HepG2 (cell line): Measurements from ENCODE around the gene TNFSF9. TPM values are rescaled to one million over a fixed set of nuclear protein-coding genes. Genes with fewer than 3 reads are reported as not detected.
A peak's percentile ranks its signal among the peaks of the same experiment; 100 is the strongest.

Source experiments
- ARID2 ChIP-seq: sonication (generic); formaldehyde crosslinking; IDR thresholded peaks from 2 replicates; pipeline ENCODE4 v1.8.1; 2022; ENCODE audit warnings: mild to moderate bottlenecking, missing genetic modification reagents, borderline replicate concordance
- CBFB ChIP-seq: sonication (generic); formaldehyde crosslinking; IDR thresholded peaks from 2 replicates; pipeline ENCODE4 v1.4.0; 2020; ENCODE audit warnings: missing genetic modification reagents
- CREB1 ChIP-seq, 2 experiments: fragments of 450-650 bp in 1 of 2; IDR thresholded peaks; 2 replicates each; pipeline ENCODE4 v1.6.1; 2016 to 2017; ENCODE audit warnings: control low read depth in 1 of 2, mild to moderate bottlenecking in 1 of 2, missing compliant biosample characterization in 1 of 2, missing genetic modification characterization in 1 of 2
- HDAC1 ChIP-seq: sonication (generic); formaldehyde crosslinking; IDR thresholded peaks from 2 replicates; pipeline ENCODE4 v1.5.1; 2020; ENCODE audit warnings: mild to moderate bottlenecking, missing genetic modification reagents
- HNRNPK ChIP-seq: fragments of 200-400 bp; formaldehyde crosslinking; IDR thresholded peaks from 2 replicates; pipeline ENCODE4 v1.6.1; 2018; ENCODE audit warnings: low read length, low read depth, moderate library complexity, mild to moderate bottlenecking; ENCODE audit not compliant: poor library complexity, severe bottlenecking
- KAT8 ChIP-seq: IDR thresholded peaks from 2 replicates; pipeline ENCODE4 v1.6.1; 2016; ENCODE audit warnings: missing genetic modification reagents, missing compliant biosample characterization
- KLF15 ChIP-seq: sonication (generic); formaldehyde crosslinking; IDR thresholded peaks from 2 replicates; pipeline ENCODE4 v1.8.1; 2023; ENCODE audit warnings: borderline replicate concordance, mild to moderate bottlenecking, inconsistent platforms, missing genetic modification reagents, mixed read lengths
- MTA3 ChIP-seq: sonication (generic); formaldehyde crosslinking; IDR thresholded peaks from 2 replicates; pipeline ENCODE4 v1.4.0; 2020; ENCODE audit warnings: missing genetic modification reagents
- NCOR1 ChIP-seq: fragments of 200-600 bp; sonication (generic); IDR thresholded peaks from 2 replicates; pipeline ENCODE4 v1.7.0; 2017; ENCODE audit warnings: antibody characterized with exemption, low read length, borderline replicate concordance
- NFE2L1 ChIP-seq: sonication (generic); formaldehyde crosslinking; IDR thresholded peaks from 2 replicates; pipeline ENCODE4 v1.4.0; 2020; ENCODE audit warnings: missing genetic modification reagents, mild to moderate bottlenecking, borderline replicate concordance
- NFE2L2 ChIP-seq: fragments of 150-350 bp; IDR thresholded peaks from 2 replicates; pipeline ENCODE4 v1.6.1; 2014; ENCODE audit warnings: low read length
- TAF1 ChIP-seq: sonication (generic); formaldehyde crosslinking; IDR thresholded peaks from 2 replicates; pipeline ENCODE4 v1.4.0; 2020; ENCODE audit warnings: missing genetic modification reagents
- U2AF1 ChIP-seq: fragments of 200-400 bp; formaldehyde crosslinking; optimal IDR thresholded peaks from 2 replicates; pipeline ENCODE3; 2017; ENCODE audit warnings: mild to moderate bottlenecking, low read depth, low read length
- ZNF234 ChIP-seq: sonication (generic); formaldehyde crosslinking; conservative IDR thresholded peaks from 2 replicates; pipeline ENCODE4 v1.5.1; 2020; ENCODE audit warnings: mild to moderate bottlenecking, missing genetic modification reagents
- ZNF547 ChIP-seq: sonication (generic); formaldehyde crosslinking; IDR thresholded peaks from 2 replicates; pipeline ENCODE4 v1.5.1; 2020; ENCODE audit warnings: mild to moderate bottlenecking, missing genetic modification reagents
- ZNF572 ChIP-seq: sonication (generic); formaldehyde crosslinking; IDR thresholded peaks from 2 replicates; pipeline ENCODE4 v1.5.1; 2020; ENCODE audit warnings: mild to moderate bottlenecking, missing genetic modification reagents
- ZSCAN20 ChIP-seq: sonication (generic); formaldehyde crosslinking; IDR thresholded peaks from 2 replicates; pipeline ENCODE4 v1.4.0; 2020; ENCODE audit warnings: missing genetic modification reagents, mild to moderate bottlenecking, borderline replicate concordance
- polyA plus RNA-seq, 8 experiments: library from polyadenylated mRNA; depleted of rRNA in 3 of 8; stranded (reverse) in 7 of 8; unstranded in 1 of 8; fragments of >200 nt; fragmentation: Illumina TruSeq in 4 of 8; extraction: Trizol in 4 of 8; gene quantifications; 2 replicates each; pipeline versions ENCODE4 v1.2.1 to v1.2.3, GENCODE V29; 2011 to 2016; ENCODE audit warnings: low read depth in 4 of 8, missing spikeins in 1 of 8, mixed read lengths in 1 of 8; ENCODE audit not compliant: insufficient read depth in 1 of 8
- total RNA-seq, 5 experiments: library from RNA; depleted of rRNA; stranded (reverse); fragments of >200 nt; fragmentation: Illumina TruSeq; extraction: Trizol; gene quantifications; 2 replicates each; pipeline ENCODE4 v1.2.3, GENCODE V29; 2016; ENCODE audit warnings: low read depth in 1 of 5
- TF ChIP-seq, protein P1 (sequence below): sonication (generic); formaldehyde crosslinking; IDR thresholded peaks from 2 replicates; pipeline ENCODE4 v1.4.0; 2020; ENCODE audit warnings: missing genetic modification reagents
- TF ChIP-seq, protein P2 (sequence below): sonication (generic); formaldehyde crosslinking; IDR thresholded peaks from 2 replicates; pipeline ENCODE4 v1.4.0; 2020; ENCODE audit warnings: missing genetic modification reagents, borderline replicate concordance
- TF ChIP-seq, protein P3 (sequence below): sonication (generic); formaldehyde crosslinking; IDR thresholded peaks from 2 replicates; pipeline ENCODE4 v1.5.0; 2020; ENCODE audit warnings: missing genetic modification reagents, mild to moderate bottlenecking, borderline replicate concordance

Gene TNFSF9
- total and polyA plus RNA-seq, 2 of the 13 experiments (the other 11 are each of a cell fraction or from before 2014, with no cell fraction given) = 1.0 to 1.8 TPM

DNA sequence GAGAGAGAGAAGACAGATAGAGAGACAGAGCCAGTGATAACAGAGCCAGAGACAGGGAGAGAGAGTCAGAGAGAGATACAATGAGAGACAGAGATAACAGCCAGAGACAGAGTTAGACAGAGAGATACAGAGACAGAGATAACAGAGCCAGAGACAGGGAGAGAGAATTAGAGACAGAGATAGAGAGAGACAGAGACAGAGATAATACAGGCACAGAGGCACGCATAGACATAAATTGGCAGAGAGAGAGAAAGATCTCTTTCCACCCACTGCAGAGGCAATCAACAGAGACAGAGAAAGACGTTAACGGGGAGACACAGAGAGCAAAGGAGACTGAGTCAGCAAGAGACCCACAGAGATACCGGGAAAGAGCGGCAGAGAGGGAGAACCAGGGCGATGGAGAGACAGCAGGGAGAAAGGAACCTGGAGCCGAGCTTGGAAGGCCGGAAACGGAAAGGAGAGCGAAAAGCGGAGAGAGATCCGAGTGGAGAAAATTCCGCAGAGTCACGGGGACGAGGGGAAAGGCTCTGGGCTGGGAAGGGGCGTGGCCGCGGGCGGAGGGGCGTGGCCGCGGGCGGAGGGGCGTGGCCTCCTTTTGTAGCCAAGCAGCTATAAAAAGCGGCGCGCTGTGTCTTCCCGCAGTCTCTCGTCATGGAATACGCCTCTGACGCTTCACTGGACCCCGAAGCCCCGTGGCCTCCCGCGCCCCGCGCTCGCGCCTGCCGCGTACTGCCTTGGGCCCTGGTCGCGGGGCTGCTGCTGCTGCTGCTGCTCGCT, at the start of gene TNFSF9 (continued):
- TF ChIP-seq CREB1 (IDR thresholded peaks at IDR 0.05) = peak; percentile 65; the same call in 1 of the 2 replicates
- no peak for TF ChIP-seq CREB1 (CRISPR knock-in tag; IDR thresholded peaks at IDR 0.05)
- peak; percentile 79; the same call in 1 of the 2 replicates for TF ChIP-seq NFE2L1 (CRISPR knock-in tag)
- TF ChIP-seq, protein P1, sequence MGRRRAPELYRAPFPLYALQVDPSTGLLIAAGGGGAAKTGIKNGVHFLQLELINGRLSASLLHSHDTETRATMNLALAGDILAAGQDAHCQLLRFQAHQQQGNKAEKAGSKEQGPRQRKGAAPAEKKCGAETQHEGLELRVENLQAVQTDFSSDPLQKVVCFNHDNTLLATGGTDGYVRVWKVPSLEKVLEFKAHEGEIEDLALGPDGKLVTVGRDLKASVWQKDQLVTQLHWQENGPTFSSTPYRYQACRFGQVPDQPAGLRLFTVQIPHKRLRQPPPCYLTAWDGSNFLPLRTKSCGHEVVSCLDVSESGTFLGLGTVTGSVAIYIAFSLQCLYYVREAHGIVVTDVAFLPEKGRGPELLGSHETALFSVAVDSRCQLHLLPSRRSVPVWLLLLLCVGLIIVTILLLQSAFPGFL (CRISPR knock-in tag) = no peak
- TF ChIP-seq, protein P2, sequence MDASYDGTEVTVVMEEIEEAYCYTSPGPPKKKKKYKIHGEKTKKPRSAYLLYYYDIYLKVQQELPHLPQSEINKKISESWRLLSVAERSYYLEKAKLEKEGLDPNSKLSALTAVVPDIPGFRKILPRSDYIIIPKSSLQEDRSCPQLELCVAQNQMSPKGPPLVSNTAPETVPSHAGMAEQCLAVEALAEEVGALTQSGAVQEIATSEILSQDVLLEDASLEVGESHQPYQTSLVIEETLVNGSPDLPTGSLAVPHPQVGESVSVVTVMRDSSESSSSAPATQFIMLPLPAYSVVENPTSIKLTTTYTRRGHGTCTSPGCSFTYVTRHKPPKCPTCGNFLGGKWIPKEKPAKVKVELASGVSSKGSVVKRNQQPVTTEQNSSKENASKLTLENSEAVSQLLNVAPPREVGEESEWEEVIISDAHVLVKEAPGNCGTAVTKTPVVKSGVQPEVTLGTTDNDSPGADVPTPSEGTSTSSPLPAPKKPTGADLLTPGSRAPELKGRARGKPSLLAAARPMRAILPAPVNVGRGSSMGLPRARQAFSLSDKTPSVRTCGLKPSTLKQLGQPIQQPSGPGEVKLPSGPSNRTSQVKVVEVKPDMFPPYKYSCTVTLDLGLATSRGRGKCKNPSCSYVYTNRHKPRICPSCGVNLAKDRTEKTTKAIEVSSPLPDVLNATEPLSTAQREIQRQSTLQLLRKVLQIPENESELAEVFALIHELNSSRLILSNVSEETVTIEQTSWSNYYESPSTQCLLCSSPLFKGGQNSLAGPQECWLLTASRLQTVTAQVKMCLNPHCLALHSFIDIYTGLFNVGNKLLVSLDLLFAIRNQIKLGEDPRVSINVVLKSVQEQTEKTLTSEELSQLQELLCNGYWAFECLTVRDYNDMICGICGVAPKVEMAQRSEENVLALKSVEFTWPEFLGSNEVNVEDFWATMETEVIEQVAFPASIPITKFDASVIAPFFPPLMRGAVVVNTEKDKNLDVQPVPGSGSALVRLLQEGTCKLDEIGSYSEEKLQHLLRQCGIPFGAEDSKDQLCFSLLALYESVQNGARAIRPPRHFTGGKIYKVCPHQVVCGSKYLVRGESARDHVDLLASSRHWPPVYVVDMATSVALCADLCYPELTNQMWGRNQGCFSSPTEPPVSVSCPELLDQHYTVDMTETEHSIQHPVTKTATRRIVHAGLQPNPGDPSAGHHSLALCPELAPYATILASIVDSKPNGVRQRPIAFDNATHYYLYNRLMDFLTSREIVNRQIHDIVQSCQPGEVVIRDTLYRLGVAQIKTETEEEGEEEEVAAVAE (CRISPR knock-in tag) = 0 out of 2 replicates have a peak, but pooled peaks have one; percentile 19
- peak; percentile 35; the same call in 1 of the 2 replicates for TF ChIP-seq KAT8 (CRISPR knock-in tag)
- peak; percentile 42 for TF ChIP-seq HNRNPK
- no peak for TF ChIP-seq NCOR1
- peak; percentile 53 for TF ChIP-seq U2AF1
- TF ChIP-seq ZNF572 = no peak
- TF ChIP-seq NFE2L2 = peak; percentile 43
- TF ChIP-seq ZNF547 = 0 out of 2 replicates have a peak, but pooled peaks have one; percentile 44
- TF ChIP-seq, protein P3, sequence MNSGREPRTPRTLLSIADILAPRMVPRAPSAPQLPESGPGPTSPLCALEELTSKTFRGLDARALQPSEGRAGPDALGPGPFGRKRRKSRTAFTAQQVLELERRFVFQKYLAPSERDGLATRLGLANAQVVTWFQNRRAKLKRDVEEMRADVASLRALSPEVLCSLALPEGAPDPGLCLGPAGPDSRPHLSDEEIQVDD (CRISPR knock-in tag) = 0 out of 2 replicates have a peak, but pooled peaks have one; percentile 41
- no peak for TF ChIP-seq ZNF234 (CRISPR knock-in tag)
- no peak for TF ChIP-seq ZSCAN20 (CRISPR knock-in tag)
- TF ChIP-seq CBFB (CRISPR knock-in tag) = no peak
- TF ChIP-seq ARID2 (CRISPR knock-in tag) = no peak
- TF ChIP-seq HDAC1 (CRISPR knock-in tag) = no peak
- peak; percentile 61; the same call in 1 of the 2 replicates for TF ChIP-seq TAF1 (CRISPR knock-in tag)
- no peak for TF ChIP-seq KLF15 (CRISPR knock-in tag)
- no peak for TF ChIP-seq MTA3 (CRISPR knock-in tag)
